ENCODE results near the gene AGMO.

- TF ChIP-seq CTCF (conservative IDR thresholded peaks at IDR 0.05) = no peak
- TF ChIP-seq ZFX (IDR thresholded peaks at IDR 0.05) = no peak
These were observed 54.6 kb downstream of the AGMO start for GRCh38 chr7:15507171-15507570.
